Measurements from ENCODE around the gene SRBD1.

SRBD1 gene

GRCh38 chr2:45353879-45354278, 257.2 kb downstream of the SRBD1 start:
- intact Hi-C loops (cut with DNase I) = no loop called here
- DNase-seq = no peak

GRCh38 chr2:45352506-45352905, 258.6 kb downstream of the SRBD1 start:
- intact Hi-C loops (cut with DNase I) = no loop called here

GRCh38 chr2:45345331-45346234, 265.5 kb downstream of the SRBD1 start:
- intact Hi-C loops (cut with DNase I) = no loop called here
- DNase-seq = peak in 1 of 42 donors; percentile 7

More at GRCh38 chr2:45352506-45352905, 258.6 kb downstream of the SRBD1 start:
- DNase-seq = no peak

- intact Hi-C loops (cut with DNase I) = no loop called here
- no peak for DNase-seq
Measured at GRCh38 chr2:45344502-45344901, 266.6 kb downstream of the SRBD1 start.

- DNase-seq = no peak
- intact Hi-C loops (cut with DNase I) = no loop called here
Measured at GRCh38 chr2:45344071-45344470, 267.0 kb downstream of the SRBD1 start.

- DNase-seq = peak in 1 of 42 donors; percentile 24
- intact Hi-C loops (cut with DNase I) = no loop called here
Measured at GRCh38 chr2:45343251-45344017, 267.6 kb downstream of the SRBD1 start.

- DNase-seq = no peak
- intact Hi-C loops (cut with DNase I) = no loop called here
Measured at GRCh38 chr2:45340318-45340717, 270.7 kb downstream of the SRBD1 start.

GRCh38 chr2:45339253-45339652, 271.8 kb downstream of the SRBD1 start:
- intact Hi-C loops (cut with DNase I) = no loop called here
- no peak for DNase-seq
